Mucosa of descending colon (tissue), 3 donors: ENCODE data around the gene LRRIQ3. TPM values are rescaled to one million over a fixed set of nuclear protein-coding genes. Genes with fewer than 3 reads are reported as not detected.

Experiments used
- ATAC-seq: fragments of 200-7000 bp; cut with Tn5 transposase; one replicate; pipeline ENCODE4 v1.9.1; 2020; ENCODE audit warnings: mild to moderate bottlenecking, moderate library complexity
- DNase-seq, 3 donors: peaks; one replicate each; pipeline ENCODE4 v3.0.0-alpha.2; 2020
- H3K36me3 ChIP-seq: fragments of 200-600 bp; one replicate; pipeline ENCODE4 v1.8.0; 2021; ENCODE audit warnings: low read depth, mild to moderate bottlenecking
- H3K4me1 ChIP-seq: fragments of 200-600 bp; one replicate; pipeline ENCODE4 v1.8.0; 2021; ENCODE audit warnings: low read depth, mild to moderate bottlenecking
- H3K4me3 ChIP-seq: fragments of 200-600 bp; one replicate; pipeline ENCODE4 v1.8.0; 2021; ENCODE audit warnings: mild to moderate bottlenecking
- H3K9me3 ChIP-seq: fragments of 200-600 bp; one replicate; pipeline ENCODE4 v1.8.0; 2021; ENCODE audit warnings: mild to moderate bottlenecking
- intact Hi-C, 2 donors: fragments of 100-400 bp; cut with DNase I in 1 of 2; cut with micrococcal nuclease in 1 of 2; formaldehyde crosslinking; loops; one replicate each; pipeline versions ENCODE4 v1.11.0 to v1.11.1; 2022; cut with DNase I, micrococcal nuclease
- total RNA-seq, 3 donors: library from RNA; stranded (reverse); fragmentation: NEBNext Ultra II Directional in 2 of 3; extraction: Animal tissue kit (Norgen Biotek cat#: 25700) in 2 of 3; gene quantifications; one replicate each; pipeline versions ENCODE4 v1.2.1 to v1.2.4, GENCODE V29; 2021 to 2023
- TF ChIP-seq, protein P1 (sequence below): fragments of 200-600 bp; IDR thresholded peaks from one replicate; pipeline ENCODE4 v1.8.0; 2022; ENCODE audit warnings: antibody characterized with exemption, mild to moderate bottlenecking
- donor health status: DM: no; HTN: no; CAD: no; lungs with moderate emphysema.
- donor health status: DM: no; HTN: no; CAD: no.
- donor health status: DM: no; HTN: yes; CAD: no.

The LRRIQ3 gene
- total RNA-seq, 3 donors from 2014 or later = 0.38 to 0.72 (median 0.63) TPM

DNA sequence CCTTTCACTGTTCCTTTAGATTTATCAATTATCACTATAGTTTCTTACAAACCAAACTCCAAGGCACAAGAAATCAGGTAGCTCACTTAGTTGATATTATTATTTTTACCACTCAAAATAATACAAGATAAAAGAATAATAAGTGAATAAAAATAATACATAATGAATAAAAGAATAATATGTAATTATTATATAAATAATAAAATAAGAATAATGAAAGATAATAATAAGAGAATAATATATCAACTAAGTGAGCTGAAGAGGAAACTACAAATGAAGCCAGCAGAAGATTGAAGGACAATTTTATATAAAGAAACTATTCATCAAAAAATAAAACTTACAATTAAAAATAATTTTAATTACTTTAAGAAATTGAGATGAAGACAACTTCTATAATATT, 90.6 kb downstream of the LRRIQ3 start:
- no peak for DNase-seq
- intact Hi-C loops = no loop called here
- Histone ChIP-seq H3K9me3 (no peaks in the 10 kb centered on the region), H3K4me1 (no peaks in the 10 kb centered on the region), H3K36me3 (no peaks in the 10 kb centered on the region), H3K4me3 (no peak overlapping the region)
- no peak for ATAC-seq
- TF ChIP-seq, protein P1, sequence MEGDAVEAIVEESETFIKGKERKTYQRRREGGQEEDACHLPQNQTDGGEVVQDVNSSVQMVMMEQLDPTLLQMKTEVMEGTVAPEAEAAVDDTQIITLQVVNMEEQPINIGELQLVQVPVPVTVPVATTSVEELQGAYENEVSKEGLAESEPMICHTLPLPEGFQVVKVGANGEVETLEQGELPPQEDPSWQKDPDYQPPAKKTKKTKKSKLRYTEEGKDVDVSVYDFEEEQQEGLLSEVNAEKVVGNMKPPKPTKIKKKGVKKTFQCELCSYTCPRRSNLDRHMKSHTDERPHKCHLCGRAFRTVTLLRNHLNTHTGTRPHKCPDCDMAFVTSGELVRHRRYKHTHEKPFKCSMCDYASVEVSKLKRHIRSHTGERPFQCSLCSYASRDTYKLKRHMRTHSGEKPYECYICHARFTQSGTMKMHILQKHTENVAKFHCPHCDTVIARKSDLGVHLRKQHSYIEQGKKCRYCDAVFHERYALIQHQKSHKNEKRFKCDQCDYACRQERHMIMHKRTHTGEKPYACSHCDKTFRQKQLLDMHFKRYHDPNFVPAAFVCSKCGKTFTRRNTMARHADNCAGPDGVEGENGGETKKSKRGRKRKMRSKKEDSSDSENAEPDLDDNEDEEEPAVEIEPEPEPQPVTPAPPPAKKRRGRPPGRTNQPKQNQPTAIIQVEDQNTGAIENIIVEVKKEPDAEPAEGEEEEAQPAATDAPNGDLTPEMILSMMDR = no peak

DNA sequence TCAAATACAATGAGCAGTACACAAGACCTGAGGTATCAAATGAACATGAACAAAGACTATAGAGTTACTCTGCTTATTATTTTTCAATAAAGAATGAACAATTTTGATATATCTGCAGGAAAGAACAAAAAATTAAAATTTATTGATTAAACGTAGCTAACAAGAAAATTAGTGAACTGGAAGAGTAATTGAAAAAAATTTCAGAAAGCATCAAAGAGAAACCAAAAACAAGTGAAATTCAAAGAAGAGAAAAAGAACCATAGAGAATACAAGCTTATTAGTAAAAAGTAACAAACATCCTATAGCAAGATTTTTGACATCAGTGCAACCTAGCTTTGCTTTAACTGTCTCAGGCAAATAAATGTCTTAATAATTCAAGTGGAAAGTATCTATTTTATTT, 106.6 kb downstream of the LRRIQ3 start:
- TF ChIP-seq, protein P1 = no peak
- intact Hi-C loops = no loop called here
- ATAC-seq (no peak), DNase-seq (no peak)
- Histone ChIP-seq H3K4me1 (no peaks in the 10 kb centered on the region), H3K36me3 (no peaks in the 10 kb centered on the region), H3K4me3 (no peak overlapping the region), H3K9me3 (no peaks in the 10 kb centered on the region)

DNA sequence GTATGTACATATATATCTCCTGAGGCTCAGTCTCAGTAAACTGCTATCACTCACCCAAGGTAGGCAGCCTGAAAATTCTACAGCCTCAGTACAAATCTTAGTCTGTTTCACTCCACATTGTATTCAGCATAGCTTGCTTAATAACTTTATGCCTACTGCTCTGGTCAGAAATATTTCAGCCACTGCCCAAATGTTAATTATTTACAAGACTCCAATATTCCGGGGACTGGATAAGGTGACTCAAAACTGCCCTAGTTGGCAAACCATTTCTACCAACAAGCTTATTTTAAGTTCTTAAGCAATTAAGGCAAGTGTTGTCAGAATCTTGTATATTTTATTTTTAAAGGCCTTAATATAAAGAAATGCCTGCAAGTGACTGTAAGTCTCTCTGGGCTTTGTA, 114.8 kb downstream of the LRRIQ3 start:
- Histone ChIP-seq H3K4me3 (no peak overlapping the region), H3K4me1 (no peaks in the 10 kb centered on the region), H3K36me3 (no peaks in the 10 kb centered on the region), H3K9me3 (no peaks in the 10 kb centered on the region)
- TF ChIP-seq, protein P1 = no peak
- intact Hi-C loops = no loop called here
- no peak for DNase-seq
- no peak for ATAC-seq

DNA sequence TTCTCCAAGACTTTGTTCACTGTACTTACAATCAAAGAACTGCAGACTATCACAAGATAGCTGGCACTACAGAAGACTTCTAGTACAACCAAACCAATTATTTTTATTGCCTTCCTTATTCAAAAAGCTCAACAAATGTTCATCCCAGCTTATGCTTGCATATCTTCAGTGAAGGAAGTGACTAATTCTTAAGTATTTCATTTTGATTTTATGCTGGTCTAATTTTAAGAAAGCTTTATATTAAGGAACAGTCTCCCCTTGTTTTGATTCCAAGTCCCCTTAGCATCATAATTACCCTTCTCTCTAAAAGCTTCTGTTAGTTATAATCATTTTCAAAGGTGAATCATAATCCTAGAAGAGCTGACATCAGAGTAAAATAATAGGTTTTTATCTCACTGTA, 132.9 kb downstream of the LRRIQ3 start:
- DNase-seq (no peak), ATAC-seq (no peak)
- intact Hi-C loops = no loop called here
- H3K4me1 ChIP-seq = no peaks in the 10 kb centered on the region
- no peaks in the 10 kb centered on the region for H3K9me3 ChIP-seq
- TF ChIP-seq, protein P1 = no peak
- no peak overlapping the region for H3K4me3 ChIP-seq
- H3K36me3 ChIP-seq = no peaks in the 10 kb centered on the region

DNA sequence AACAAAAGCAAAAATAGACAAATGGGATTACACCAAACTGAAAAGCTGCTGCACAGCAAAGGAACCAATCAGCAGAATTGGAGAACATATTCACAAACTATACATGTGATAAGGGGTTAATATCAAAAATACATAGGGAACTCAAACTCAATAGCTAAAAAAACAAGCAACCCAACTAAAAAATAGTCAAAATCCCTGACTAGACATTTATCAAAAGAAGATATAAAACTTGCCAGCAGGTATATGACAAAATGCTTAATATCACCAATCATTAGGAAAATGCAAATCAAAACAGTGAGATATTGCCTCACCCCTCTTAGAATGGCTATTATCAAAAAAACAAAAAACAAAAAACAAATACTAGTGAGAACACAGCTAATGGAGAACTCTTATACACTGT, 140.3 kb downstream of the LRRIQ3 start:
- Histone ChIP-seq H3K4me1 (no peaks in the 10 kb centered on the region), H3K4me3 (no peak overlapping the region), H3K9me3 (no peaks in the 10 kb centered on the region), H3K36me3 (no peaks in the 10 kb centered on the region)
- no peak for ATAC-seq
- no peak for DNase-seq
- intact Hi-C loops = no loop called here
- TF ChIP-seq, protein P1 = no peak

DNA sequence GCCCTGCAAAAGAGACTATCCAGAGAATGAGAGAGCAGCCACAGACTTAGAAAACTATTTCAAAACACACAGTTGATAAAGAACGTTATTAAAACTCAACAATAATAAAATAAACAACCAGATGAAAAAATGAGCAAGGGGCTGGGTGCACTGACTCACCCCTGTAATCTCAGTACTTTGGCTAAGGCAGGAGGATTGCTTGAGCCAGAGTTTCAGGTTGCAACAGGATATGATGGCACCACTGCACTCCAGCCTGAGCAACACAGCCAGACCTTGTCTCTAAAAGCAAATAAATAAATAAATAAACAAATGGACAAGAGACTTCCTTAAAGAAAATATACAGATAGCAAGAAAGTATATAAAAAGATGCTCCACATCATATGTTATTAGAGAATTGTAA, 144.6 kb downstream of the LRRIQ3 start:
- TF ChIP-seq, protein P1 = no peak
- DNase-seq = no peak
- H3K9me3 ChIP-seq = no peaks in the 10 kb centered on the region
- H3K36me3 ChIP-seq = no peaks in the 10 kb centered on the region
- H3K4me1 ChIP-seq = no peaks in the 10 kb centered on the region
- no peak overlapping the region for H3K4me3 ChIP-seq
- ATAC-seq = no peak
- intact Hi-C loops = no loop called here
